Activated T-helper 1 cell treated with Interleukin-2 at 50 U/mL for 16 hours (primary cell): ENCODE results near the gene SLC9A1.

Source experiments
- DNase-seq: peaks from one replicate; pipeline ENCODE4 v3.0.0-alpha.2; 2020; ENCODE audit warnings: low read depth

The SLC9A1 gene

GRCh38 chr1:27102707-27103468 lies 52.0 kb downstream of the SLC9A1 start:
- DNase-seq: peak; percentile 60

GRCh38 chr1:27102134-27102706 lies 52.7 kb downstream of the SLC9A1 start:
- no peak for DNase-seq

GRCh38 chr1:27101696-27102095 lies 53.2 kb downstream of the SLC9A1 start:
- no peak for DNase-seq

- no peak for DNase-seq
Measured at GRCh38 chr1:27101054-27101491, 53.9 kb downstream of the SLC9A1 start.

- DNase-seq: no peak
Measured at GRCh38 chr1:27100335-27101053, 54.4 kb downstream of the SLC9A1 start.

- DNase-seq: no peak
Measured at GRCh38 chr1:27099587-27100334, 55.2 kb downstream of the SLC9A1 start.

- DNase-seq: no peak
Measured at GRCh38 chr1:27099135-27099586, 55.8 kb downstream of the SLC9A1 start.

- DNase-seq: no peak
Measured at GRCh38 chr1:27098431-27099134, 56.3 kb downstream of the SLC9A1 start.

- peak; percentile 50 for DNase-seq
Measured at GRCh38 chr1:27097484-27097917, 57.4 kb downstream of the SLC9A1 start.

GRCh38 chr1:27095576-27095975 lies 59.3 kb downstream of the SLC9A1 start:
- no peak for DNase-seq

- DNase-seq: no peak
Measured at GRCh38 chr1:27092888-27093287, 62.0 kb downstream of the SLC9A1 start.

- DNase-seq: no peak
Measured at GRCh38 chr1:27090911-27091310, 64.0 kb downstream of the SLC9A1 start.

- DNase-seq: no peak
Measured at GRCh38 chr1:27087371-27088220, 67.3 kb downstream of the SLC9A1 start.

- no peak for DNase-seq
Measured at GRCh38 chr1:27086628-27087027, 68.3 kb downstream of the SLC9A1 start.

GRCh38 chr1:27086026-27086425 lies 68.9 kb downstream of the SLC9A1 start:
- DNase-seq: no peak

- no peak for DNase-seq
Measured at GRCh38 chr1:27084107-27084506, 70.8 kb downstream of the SLC9A1 start.

GRCh38 chr1:27077968-27078367 lies 77.0 kb downstream of the SLC9A1 start:
- no peak for DNase-seq

GRCh38 chr1:27076803-27077202 lies 78.1 kb downstream of the SLC9A1 start:
- DNase-seq: no peak

- DNase-seq: no peak
Measured at GRCh38 chr1:27074175-27074780, 80.6 kb downstream of the SLC9A1 start.

GRCh38 chr1:27071049-27071416 lies 83.9 kb downstream of the SLC9A1 start:
- DNase-seq: no peak
